Anterior cingulate cortex (tissue), 58 donors: ENCODE data around the gene CFP.
A peak's percentile ranks its signal among the peaks of the same experiment; 100 is the strongest.
"Not testable (repeated sequence)": the region's sequence is repeated elsewhere in the genome, so short reads cannot be mapped to it uniquely, and the experiment has no call there.

ENCODE experiments used
- DNase-seq, 58 donors: peaks; one replicate each; lab custom pipeline; 2025; lab: John Stamatoyannopoulos, UW

The CFP gene

GRCh38 chrX:47608130-47608810, 21.5 kb downstream of the CFP start:
- DNase-seq, result peak in 34 of 58 donors; percentile 1 to 73 (median 20)

GRCh38 chrX:47607091-47607490, 22.6 kb downstream of the CFP start:
- no peak for DNase-seq

GRCh38 chrX:47605024-47605423, 24.7 kb downstream of the CFP start:
- DNase-seq, result no peak

GRCh38 chrX:47603125-47603524, 26.6 kb downstream of the CFP start:
- DNase-seq, result not testable (repeated sequence)

GRCh38 chrX:47597222-47597621, 32.5 kb downstream of the CFP start:
- DNase-seq, result no peak

- no peak for DNase-seq
Observed at GRCh38 chrX:47596256-47596655, 33.5 kb downstream of the CFP start.

- no peak for DNase-seq
Observed at GRCh38 chrX:47595716-47596251, 33.9 kb downstream of the CFP start.

GRCh38 chrX:47593522-47593921, 36.2 kb downstream of the CFP start:
- DNase-seq, result no peak

GRCh38 chrX:47590984-47591383, 38.7 kb downstream of the CFP start:
- no peak for DNase-seq

- no peak for DNase-seq
Observed at GRCh38 chrX:47587906-47588735, 41.6 kb downstream of the CFP start.

GRCh38 chrX:47587091-47587891, 42.4 kb downstream of the CFP start:
- no peak for DNase-seq

- DNase-seq, result no peak
Observed at GRCh38 chrX:47586043-47586787, 43.5 kb downstream of the CFP start.

GRCh38 chrX:47585273-47585672, 44.5 kb downstream of the CFP start:
- DNase-seq, result no peak

- no peak for DNase-seq
Observed at GRCh38 chrX:47584714-47585113, 45.0 kb downstream of the CFP start.

- DNase-seq, result no peak
Observed at GRCh38 chrX:47583240-47583861, 46.4 kb downstream of the CFP start.

- peak in 44 of 58 donors; percentile 3 to 68 (median 34) for DNase-seq
Observed at GRCh38 chrX:47581731-47582647, 47.7 kb downstream of the CFP start, which contains the start of gene TIMP1. TIMP1 (plus strand) TSS chrX:47582436; CDS start chrX:47583416, 980 bp downstream.

- DNase-seq, result no peak
Observed at GRCh38 chrX:47579537-47579936, 50.2 kb downstream of the CFP start.

GRCh38 chrX:47578692-47579091, 51.0 kb downstream of the CFP start:
- DNase-seq, result no peak
